Ramos (cell line): Measurements from ENCODE around the gene GALNT7.

ENCODE experiments used
- in situ Hi-C: fragments of 300-500 bp; cut with MboI; formaldehyde crosslinking; loops from one replicate; pipeline ENCODE4 v1.14.3; 2022; ENCODE audit warnings: low sequenced_read_pairs; ENCODE audit not compliant: unreplicated experiment

The GALNT7 gene

GRCh38 chr4:173257732-173258717, 89.4 kb downstream of the GALNT7 start:
- in situ Hi-C loops = loop anchor here (5.0 kb wide), 1 partner anchor 241 kb away; no protein-coding TSS in a partner anchor

- in situ Hi-C loops = loop anchor here (5.0 kb wide), 1 partner anchor 242 kb away; no protein-coding TSS in a partner anchor
Observed at GRCh38 chr4:173258866-173259265, 90.3 kb downstream of the GALNT7 start.

- in situ Hi-C loops = loop anchor here (5.0 kb wide), 1 partner anchor 242 kb away; no protein-coding TSS in a partner anchor
Observed at GRCh38 chr4:173259310-173259709, 90.7 kb downstream of the GALNT7 start.

- in situ Hi-C loops = no loop called here
Observed at GRCh38 chr4:173261052-173261451, 92.4 kb downstream of the GALNT7 start.

- in situ Hi-C loops = no loop called here
Observed at GRCh38 chr4:173262375-173262774, 93.8 kb downstream of the GALNT7 start.

- in situ Hi-C loops = no loop called here
Observed at GRCh38 chr4:173264245-173264644, 95.6 kb downstream of the GALNT7 start.

GRCh38 chr4:173264684-173265185, 96.1 kb downstream of the GALNT7 start:
- in situ Hi-C loops = no loop called here

GRCh38 chr4:173265751-173266150, 97.1 kb downstream of the GALNT7 start:
- in situ Hi-C loops = no loop called here

GRCh38 chr4:173267711-173268110, 99.1 kb downstream of the GALNT7 start:
- in situ Hi-C loops = no loop called here

GRCh38 chr4:173269280-173269679, 100.7 kb downstream of the GALNT7 start:
- in situ Hi-C loops = no loop called here

- in situ Hi-C loops = no loop called here
Observed at GRCh38 chr4:173270312-173271027, 101.9 kb downstream of the GALNT7 start.

- in situ Hi-C loops = no loop called here
Observed at GRCh38 chr4:173272314-173272713, 103.7 kb downstream of the GALNT7 start.

- in situ Hi-C loops = no loop called here
Observed at GRCh38 chr4:173272996-173273395, 104.4 kb downstream of the GALNT7 start.

GRCh38 chr4:173273941-173274340, 105.3 kb downstream of the GALNT7 start:
- in situ Hi-C loops = no loop called here

GRCh38 chr4:173274744-173275143, 106.1 kb downstream of the GALNT7 start:
- in situ Hi-C loops = no loop called here

GRCh38 chr4:173275150-173275549, 106.5 kb downstream of the GALNT7 start:
- in situ Hi-C loops = no loop called here

GRCh38 chr4:173277340-173277739, 108.7 kb downstream of the GALNT7 start:
- in situ Hi-C loops = no loop called here

- in situ Hi-C loops = no loop called here
Observed at GRCh38 chr4:173280998-173281397, 112.4 kb downstream of the GALNT7 start.

- in situ Hi-C loops = no loop called here
Observed at GRCh38 chr4:173281406-173282255, 113.0 kb downstream of the GALNT7 start.

- in situ Hi-C loops = no loop called here
Observed at GRCh38 chr4:173282256-173282562, 113.6 kb downstream of the GALNT7 start.
